HG02840 (cell line): Measurements from ENCODE around the gene BDP1.
"Not testable (repeated sequence)": the region's sequence is repeated elsewhere in the genome, so short reads cannot be mapped to it uniquely, and the experiment has no call there.

Experiments used
- ATAC-seq: cut with Tn5 transposase; IDR thresholded peaks from one replicate; pipeline ENCODE4 v1.9.1; 2021; ENCODE audit warnings: mild to moderate bottlenecking, moderate library complexity, moderate number of reproducible peaks; ENCODE audit not compliant: unreplicated experiment, low FRiP score

The BDP1 gene

GRCh38 chr5:71461360-71461759 is 5.9 kb downstream of the BDP1 start:
- ATAC-seq: no peak

- no peak for ATAC-seq
These were observed 15.7 kb downstream of the BDP1 start for GRCh38 chr5:71471193-71471592.

GRCh38 chr5:71475788-71476384 is 20.4 kb downstream of the BDP1 start:
- ATAC-seq: no peak

GRCh38 chr5:71481441-71481840 is 26.0 kb downstream of the BDP1 start:
- no peak for ATAC-seq

GRCh38 chr5:71482132-71482531 is 26.7 kb downstream of the BDP1 start:
- no peak for ATAC-seq

- no peak for ATAC-seq
These were observed 27.9 kb downstream of the BDP1 start for GRCh38 chr5:71483355-71483754.

GRCh38 chr5:71492817-71493615 is 37.6 kb downstream of the BDP1 start:
- no peak for ATAC-seq

- ATAC-seq: not testable (repeated sequence)
These were observed 38.8 kb downstream of the BDP1 start for GRCh38 chr5:71494202-71494601.

GRCh38 chr5:71498756-71499155 is 43.3 kb downstream of the BDP1 start:
- ATAC-seq: not testable (repeated sequence)

GRCh38 chr5:71503536-71503935 is 48.1 kb downstream of the BDP1 start:
- ATAC-seq: no peak

GRCh38 chr5:71522151-71522550 is 66.7 kb downstream of the BDP1 start:
- ATAC-seq: no peak

- not testable (repeated sequence) for ATAC-seq
These were observed 70.2 kb downstream of the BDP1 start for GRCh38 chr5:71525611-71526010.

GRCh38 chr5:71528206-71528605 is 72.8 kb downstream of the BDP1 start:
- ATAC-seq: no peak

- no peak for ATAC-seq
These were observed 74.2 kb downstream of the BDP1 start for GRCh38 chr5:71529682-71530081.

- no peak for ATAC-seq
These were observed 77.7 kb downstream of the BDP1 start for GRCh38 chr5:71533142-71533541.

- no peak for ATAC-seq
These were observed 78.2 kb downstream of the BDP1 start for GRCh38 chr5:71533615-71534014.

GRCh38 chr5:71537687-71538086 is 82.2 kb downstream of the BDP1 start:
- ATAC-seq: no peak

GRCh38 chr5:71550885-71551284 is 95.4 kb downstream of the BDP1 start:
- not testable (repeated sequence) for ATAC-seq

- not testable (repeated sequence) for ATAC-seq
These were observed 96.1 kb downstream of the BDP1 start for GRCh38 chr5:71551582-71551981.

- ATAC-seq: not testable (repeated sequence)
These were observed 96.7 kb downstream of the BDP1 start for GRCh38 chr5:71552026-71552749.

- ATAC-seq: no peak
These were observed 107.7 kb downstream of the BDP1 start for GRCh38 chr5:71563161-71563560.
